GM19351 (cell line): ENCODE data around the gene PTBP1.

Experiments used
- ATAC-seq: cut with Tn5 transposase; IDR thresholded peaks from one replicate; pipeline ENCODE4 v1.9.1; 2021; ENCODE audit warnings: mild to moderate bottlenecking, moderate library complexity; ENCODE audit not compliant: unreplicated experiment

Gene PTBP1

GRCh38 chr19:772063-772462 lies 25.2 kb upstream of the PTBP1 start:
- no peak for ATAC-seq

DNA sequence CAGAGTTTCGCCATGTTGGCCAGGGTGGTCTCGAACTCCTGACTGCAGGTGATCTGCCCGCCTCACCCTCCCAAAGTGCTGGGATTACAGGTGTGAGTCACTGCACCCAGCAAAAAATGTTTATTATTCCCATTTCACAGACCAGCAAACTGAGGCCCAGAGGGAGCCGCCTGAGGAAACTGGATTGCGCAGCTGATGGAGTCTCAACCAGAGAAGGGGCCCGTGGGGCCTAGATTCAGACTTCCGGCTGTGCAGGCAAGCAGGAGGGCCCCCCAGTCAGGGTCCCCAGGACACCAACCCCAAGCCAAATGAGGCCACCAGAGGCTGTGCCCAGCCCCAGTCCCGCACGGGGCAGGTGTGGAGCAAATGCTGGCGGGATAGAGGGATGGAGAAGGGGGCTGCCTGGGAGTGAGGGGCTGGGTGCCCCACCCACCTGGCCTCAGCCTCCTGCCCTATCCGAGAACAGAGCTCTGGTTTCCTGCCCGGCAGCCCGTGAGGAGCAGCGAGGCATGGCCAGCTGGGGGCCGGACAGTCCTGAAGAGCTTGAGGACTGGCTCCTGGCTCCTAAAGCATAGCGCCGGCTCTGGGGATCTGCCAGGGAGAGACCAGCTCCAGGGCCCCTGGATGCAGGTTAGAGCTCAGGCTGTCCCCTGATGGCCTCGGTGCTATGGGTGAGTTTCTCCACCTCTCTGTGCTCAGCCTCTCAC lies 24.4 kb upstream of the PTBP1 start:
- ATAC-seq, result no peak

DNA sequence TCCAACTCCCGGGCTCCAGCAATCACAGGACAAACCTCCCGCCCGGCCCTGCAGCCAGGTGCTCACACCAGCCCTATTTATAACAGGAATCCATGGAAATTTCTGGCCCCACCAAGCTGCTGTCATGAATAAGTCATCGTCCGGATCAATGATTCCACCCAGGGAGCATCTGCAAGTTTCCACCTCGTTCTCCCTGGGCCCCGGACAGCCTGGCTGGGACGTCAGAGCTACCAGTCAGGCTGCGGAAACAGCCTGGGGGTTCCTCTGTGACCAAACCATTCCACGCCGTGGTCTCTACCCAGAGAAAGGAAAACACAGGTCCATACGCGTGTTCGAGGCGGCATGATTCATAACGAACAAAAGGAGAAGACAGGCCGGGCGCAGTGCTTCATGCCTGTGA lies 20.7 kb upstream of the PTBP1 start:
- no peak for ATAC-seq

DNA sequence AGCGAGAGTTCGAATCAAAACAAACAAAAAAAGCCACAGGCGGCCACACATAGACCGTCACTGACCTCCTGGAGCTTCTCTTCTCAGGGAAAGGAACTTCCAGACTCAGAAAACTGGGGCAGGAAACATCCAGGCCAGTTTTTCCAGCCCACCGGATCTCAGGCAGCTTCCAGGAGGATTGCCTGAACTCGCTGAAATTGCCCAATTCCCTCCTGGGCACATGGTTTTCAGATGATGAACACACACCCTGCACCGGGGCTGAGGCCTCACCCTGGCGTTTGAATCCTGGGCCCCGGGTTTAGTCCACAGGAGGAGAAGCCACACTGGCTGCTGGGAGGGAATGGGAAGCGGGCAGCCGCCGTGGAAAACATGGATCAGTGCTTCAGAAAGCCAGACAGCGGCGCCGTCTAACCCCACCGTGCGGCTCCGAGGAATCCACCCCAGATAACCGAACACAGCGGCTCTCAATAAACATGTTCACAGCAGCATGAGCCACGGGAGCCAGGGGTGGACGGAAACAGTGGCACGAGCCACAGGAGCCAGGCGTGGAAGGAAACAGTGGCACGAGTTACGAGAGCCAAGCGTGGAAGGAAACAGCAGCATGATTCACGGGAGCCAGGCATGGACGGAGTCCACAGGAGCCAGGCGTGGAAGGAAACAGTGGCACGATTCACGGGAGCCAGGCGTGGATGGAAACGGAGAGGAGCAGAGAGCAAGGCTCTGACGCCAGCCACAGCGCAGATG lies 18.2 kb upstream of the PTBP1 start:
- ATAC-seq, result no peak

- no peak for ATAC-seq
Observed at GRCh38 chr19:780935-781334, 16.3 kb upstream of the PTBP1 start.

- no peak for ATAC-seq
Observed at GRCh38 chr19:781800-782184, 15.5 kb upstream of the PTBP1 start.

DNA sequence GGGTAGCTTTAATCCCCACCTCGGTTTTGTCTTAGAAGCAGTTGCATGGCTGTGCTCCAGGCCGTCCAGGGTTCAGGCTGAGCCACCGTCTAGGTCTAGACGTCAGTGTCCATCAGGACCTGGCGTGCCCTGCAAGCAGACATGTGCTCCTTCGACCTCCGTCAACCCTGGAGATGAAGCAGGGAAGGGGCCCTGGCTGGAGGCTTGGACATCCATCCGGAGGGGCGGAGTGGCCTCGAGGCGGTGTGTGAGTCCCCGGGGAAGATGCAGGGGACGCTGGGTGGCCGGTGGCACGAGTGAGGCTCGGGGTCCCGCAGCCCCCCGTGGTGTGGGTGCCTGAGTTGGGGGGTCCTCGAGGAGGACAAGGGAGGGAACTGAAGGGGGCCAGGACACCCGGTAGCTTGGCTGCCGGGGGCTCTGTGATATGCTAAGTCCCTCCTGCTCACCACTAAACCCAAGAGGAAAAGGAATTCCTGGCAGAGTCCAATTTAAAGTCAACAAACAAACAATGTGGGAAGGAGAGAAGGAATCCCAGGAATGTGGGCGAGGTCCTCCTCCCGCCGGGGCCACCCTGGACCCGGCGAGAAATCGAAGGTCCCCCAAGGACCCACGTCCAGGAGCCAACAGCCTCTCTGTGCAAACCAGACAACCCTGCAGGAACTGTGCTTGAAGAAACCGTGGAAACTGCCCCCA lies 14.9 kb upstream of the PTBP1 start:
- ATAC-seq, result no peak

- no peak for ATAC-seq
Observed at GRCh38 chr19:782878-783668, 14.2 kb upstream of the PTBP1 start.

GRCh38 chr19:784541-784940 lies 12.7 kb upstream of the PTBP1 start:
- no peak for ATAC-seq

GRCh38 chr19:787536-787935 lies 9.7 kb upstream of the PTBP1 start:
- no peak for ATAC-seq

GRCh38 chr19:788686-788982 lies 8.6 kb upstream of the PTBP1 start:
- no peak for ATAC-seq

DNA sequence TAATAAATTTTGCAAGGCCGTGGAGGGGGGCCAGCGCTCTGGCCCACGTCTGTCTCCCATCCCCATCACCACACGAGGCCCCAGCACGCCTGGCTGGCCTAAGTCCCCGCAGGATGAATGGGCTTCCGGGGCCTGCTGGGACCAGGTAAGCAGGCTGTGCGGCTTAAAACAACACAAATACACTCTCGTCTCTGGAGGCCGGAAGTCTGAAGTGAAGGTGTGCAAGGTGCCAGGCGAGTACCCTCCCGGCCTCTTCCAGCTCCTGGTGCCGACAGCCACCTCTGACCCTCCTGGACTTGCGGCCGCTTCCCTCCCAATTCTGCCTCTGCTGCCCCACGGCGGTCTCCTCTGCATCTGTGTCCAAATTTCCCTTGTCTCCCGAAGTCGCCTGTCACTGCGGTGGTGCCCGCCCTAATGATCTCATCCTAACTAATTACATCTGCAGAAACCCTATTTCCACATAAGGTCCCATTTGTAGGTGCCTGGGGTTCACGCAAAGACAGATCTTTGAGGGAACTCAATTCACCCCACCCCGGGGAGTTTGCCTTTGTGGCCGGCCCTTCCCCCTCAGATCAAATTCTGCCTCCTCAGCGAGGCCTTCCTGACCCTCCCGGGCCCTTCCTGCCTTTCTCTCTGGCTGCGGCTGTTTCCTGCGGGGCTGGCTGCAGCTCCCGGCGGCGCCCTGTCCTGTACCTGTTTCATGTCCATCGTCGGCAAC lies 8.1 kb upstream of the PTBP1 start:
- no peak for ATAC-seq

- ATAC-seq, result no peak
Observed at GRCh38 chr19:789701-790060, 7.6 kb upstream of the PTBP1 start.

GRCh38 chr19:791007-791566 lies 6.2 kb upstream of the PTBP1 start:
- ATAC-seq, result no peak

DNA sequence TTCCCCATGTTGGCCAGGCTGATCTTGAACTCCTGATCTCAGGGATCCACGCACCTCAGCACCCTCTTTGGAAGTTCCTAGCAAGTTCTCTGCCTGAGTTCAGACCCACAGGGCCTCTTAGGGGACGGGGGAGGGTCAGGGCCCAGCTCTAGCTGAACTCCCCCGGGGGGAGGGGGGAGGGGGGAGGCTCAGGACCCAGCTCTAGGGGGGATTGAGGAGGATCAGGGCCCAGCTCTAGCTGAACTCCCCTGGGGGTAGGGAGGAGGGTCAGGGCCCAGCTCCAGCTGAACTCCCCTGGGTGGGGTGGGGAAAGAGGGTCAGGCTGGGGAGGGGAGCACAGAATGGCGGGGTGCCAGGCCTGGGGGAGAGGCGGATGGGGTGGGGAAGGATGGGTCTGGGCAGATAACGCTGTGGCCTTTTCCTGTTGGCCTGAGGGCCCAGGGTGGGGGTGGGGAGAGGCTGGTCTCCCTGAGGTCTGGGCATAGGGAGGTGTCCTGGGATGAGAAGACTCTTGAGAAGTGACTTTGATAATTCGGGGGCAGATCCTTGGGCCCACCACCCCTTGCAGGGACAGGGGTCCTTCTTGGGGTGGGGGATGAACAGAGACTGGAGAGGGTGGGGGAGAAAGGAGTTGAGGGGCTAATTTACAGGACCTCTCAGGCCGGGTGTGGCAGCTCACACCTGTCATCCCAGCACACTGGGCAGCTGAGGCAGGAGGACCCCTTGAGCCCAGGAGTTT lies 5.5 kb upstream of the PTBP1 start:
- no peak for ATAC-seq

GRCh38 chr19:792306-792885 lies 4.9 kb upstream of the PTBP1 start:
- no peak for ATAC-seq

GRCh38 chr19:793806-794205 lies 3.4 kb upstream of the PTBP1 start:
- ATAC-seq, result no peak

DNA sequence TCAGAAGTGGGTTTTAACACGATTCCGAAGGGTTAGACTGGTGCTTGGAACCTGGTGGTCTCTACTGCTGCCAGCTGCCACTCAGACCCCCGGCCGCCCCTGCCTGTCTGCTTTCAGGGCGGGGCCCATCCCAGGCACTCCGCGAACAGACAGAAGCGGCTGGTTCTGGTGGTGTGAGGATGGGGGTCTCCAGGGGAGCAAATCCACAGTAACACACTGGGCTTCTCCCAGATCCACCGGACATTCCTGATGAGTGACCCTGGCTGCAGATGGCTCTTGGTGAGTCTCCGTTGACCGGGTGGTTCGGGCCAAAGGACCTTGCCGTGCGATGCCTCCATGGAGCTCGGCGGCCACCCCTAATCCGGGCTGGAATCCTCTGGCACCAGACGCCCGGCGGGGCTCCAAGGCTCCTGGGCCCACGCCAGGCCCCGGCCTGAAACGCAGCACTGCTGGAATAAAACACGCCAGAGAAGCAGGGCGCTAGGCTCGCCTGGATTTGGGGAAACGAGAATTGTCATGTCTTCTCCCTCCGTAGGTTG lies 2.1 kb upstream of the PTBP1 start:
- no peak for ATAC-seq
